KMS-11 (cell line): Measurements from ENCODE around the gene PFKFB1.

Experiments
- H2AFZ ChIP-seq: fragments of 200-600 bp; sonication (generic); 2 replicates; pipeline ENCODE4 v1.6.1; 2016; ENCODE audit warnings: antibody characterized with exemption, mixed run types, low read depth
- H3K27ac ChIP-seq: fragments of 200-600 bp; sonication (generic); 2 replicates; pipeline ENCODE4 v1.6.1; 2016; ENCODE audit warnings: mild to moderate bottlenecking, mixed run types
- H3K27me3 ChIP-seq: fragments of 200-600 bp; sonication (generic); 2 replicates; pipeline ENCODE4 v1.6.1; 2017; ENCODE audit warnings: mild to moderate bottlenecking, low read depth, mixed run types, moderate library complexity; ENCODE audit not compliant: insufficient read depth
- H3K36me3 ChIP-seq: fragments of 200-600 bp; sonication (generic); 2 replicates; pipeline ENCODE4 v1.6.1; 2017; ENCODE audit warnings: mild to moderate bottlenecking, mixed run types; ENCODE audit not compliant: insufficient read depth
- H3K4me1 ChIP-seq: fragments of 200-600 bp; sonication (generic); 2 replicates; pipeline ENCODE4 v1.6.1; 2016; ENCODE audit warnings: mild to moderate bottlenecking, low read depth, mixed run types; ENCODE audit not compliant: poor library complexity, severe bottlenecking
- H3K4me2 ChIP-seq: fragments of 200-600 bp; sonication (generic); 2 replicates; pipeline ENCODE4 v1.7.0; 2016; ENCODE audit warnings: mild to moderate bottlenecking, mixed run types
- H3K4me3 ChIP-seq: fragments of 200-600 bp; sonication (generic); IDR thresholded peaks from 2 replicates; pipeline ENCODE4 v1.6.1; 2017; ENCODE audit warnings: low read depth, low read length, mixed read lengths; ENCODE audit not compliant: insufficient read depth
- H3K79me2 ChIP-seq: fragments of 200-600 bp; sonication (generic); 2 replicates; pipeline ENCODE4 v1.6.1; 2016; ENCODE audit warnings: low read depth, mixed run types; ENCODE audit not compliant: insufficient read depth
- H3K9ac ChIP-seq: fragments of 200-600 bp; sonication (generic); 2 replicates; pipeline ENCODE4 v1.6.1; 2016; ENCODE audit warnings: mild to moderate bottlenecking, mixed run types
- H4K20me1 ChIP-seq: fragments of 200-600 bp; sonication (generic); 2 replicates; pipeline ENCODE4 v1.6.1; 2016; ENCODE audit warnings: mild to moderate bottlenecking, mixed run types; ENCODE audit not compliant: insufficient read depth
- TF ChIP-seq, protein P1 (sequence below): fragments of 200-600 bp; sonication (generic); conservative IDR thresholded peaks from 2 replicates; pipeline ENCODE4 v1.6.1; 2017; ENCODE audit warnings: low read depth, mild to moderate bottlenecking, antibody characterized with exemption, low read length, moderate library complexity, mixed read lengths

The PFKFB1 gene

GRCh38 chrX:54931107-54931506 lies 62.9 kb downstream of the PFKFB1 start:
- no peak overlapping the region for H3K9ac ChIP-seq
- TF ChIP-seq, protein P1, sequence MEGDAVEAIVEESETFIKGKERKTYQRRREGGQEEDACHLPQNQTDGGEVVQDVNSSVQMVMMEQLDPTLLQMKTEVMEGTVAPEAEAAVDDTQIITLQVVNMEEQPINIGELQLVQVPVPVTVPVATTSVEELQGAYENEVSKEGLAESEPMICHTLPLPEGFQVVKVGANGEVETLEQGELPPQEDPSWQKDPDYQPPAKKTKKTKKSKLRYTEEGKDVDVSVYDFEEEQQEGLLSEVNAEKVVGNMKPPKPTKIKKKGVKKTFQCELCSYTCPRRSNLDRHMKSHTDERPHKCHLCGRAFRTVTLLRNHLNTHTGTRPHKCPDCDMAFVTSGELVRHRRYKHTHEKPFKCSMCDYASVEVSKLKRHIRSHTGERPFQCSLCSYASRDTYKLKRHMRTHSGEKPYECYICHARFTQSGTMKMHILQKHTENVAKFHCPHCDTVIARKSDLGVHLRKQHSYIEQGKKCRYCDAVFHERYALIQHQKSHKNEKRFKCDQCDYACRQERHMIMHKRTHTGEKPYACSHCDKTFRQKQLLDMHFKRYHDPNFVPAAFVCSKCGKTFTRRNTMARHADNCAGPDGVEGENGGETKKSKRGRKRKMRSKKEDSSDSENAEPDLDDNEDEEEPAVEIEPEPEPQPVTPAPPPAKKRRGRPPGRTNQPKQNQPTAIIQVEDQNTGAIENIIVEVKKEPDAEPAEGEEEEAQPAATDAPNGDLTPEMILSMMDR = no peak
- H3K27me3 ChIP-seq = no peaks in the 10 kb centered on the region
- H3K27ac ChIP-seq = no peak overlapping the region
- no peaks in the 10 kb centered on the region for H3K4me1 ChIP-seq
- H2AFZ ChIP-seq = no peak overlapping the region
- no peak overlapping the region for H3K4me3 ChIP-seq
- H3K36me3 ChIP-seq = no peaks in the 10 kb centered on the region
- no peak overlapping the region for H3K4me2 ChIP-seq
- H4K20me1 ChIP-seq = no peaks in the 10 kb centered on the region
- no peaks in the 10 kb centered on the region for H3K79me2 ChIP-seq

DNA sequence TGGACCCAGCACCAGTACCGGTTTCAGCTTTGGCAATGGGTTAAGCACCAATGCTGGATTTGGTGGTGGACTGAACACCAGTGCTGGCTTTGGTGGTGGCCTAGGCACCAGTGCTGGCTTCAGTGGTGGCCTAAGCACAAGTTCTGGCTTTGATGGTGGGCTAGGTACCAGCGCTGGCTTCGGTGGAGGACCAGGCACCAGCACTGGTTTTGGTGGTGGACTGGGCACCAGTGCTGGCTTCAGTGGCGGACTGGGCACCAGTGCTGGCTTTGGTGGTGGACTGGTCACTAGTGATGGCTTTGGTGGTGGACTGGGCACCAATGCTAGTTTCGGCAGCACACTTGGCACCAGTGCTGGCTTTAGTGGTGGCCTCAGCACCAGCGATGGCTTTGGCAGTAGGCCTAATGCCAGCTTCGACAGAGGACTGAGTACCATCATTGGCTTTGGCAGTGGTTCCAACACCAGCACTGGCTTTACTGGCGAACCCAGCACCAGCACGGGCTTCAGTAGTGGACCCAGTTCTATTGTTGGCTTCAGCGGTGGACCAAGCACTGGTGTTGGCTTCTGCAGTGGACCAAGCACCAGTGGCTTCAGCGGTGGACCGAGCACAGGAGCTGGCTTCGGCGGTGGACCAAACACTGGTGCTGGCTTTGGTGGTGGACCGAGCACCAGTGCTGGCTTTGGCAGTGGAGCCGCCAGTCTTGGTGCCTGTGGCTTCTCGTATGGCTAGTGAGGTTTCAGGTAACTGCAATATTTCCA lies 63.5 kb downstream of the PFKFB1 start:
- H3K4me3 ChIP-seq = no peak overlapping the region
- no peaks in the 10 kb centered on the region for H3K4me1 ChIP-seq
- no peak overlapping the region for H3K4me2 ChIP-seq
- H3K36me3 ChIP-seq = no peaks in the 10 kb centered on the region
- H3K9ac ChIP-seq = no peak overlapping the region
- H3K27me3 ChIP-seq = no peaks in the 10 kb centered on the region
- TF ChIP-seq, protein P1 = no peak
- H3K27ac ChIP-seq = no peak overlapping the region
- H2AFZ ChIP-seq = no peak overlapping the region
- no peaks in the 10 kb centered on the region for H4K20me1 ChIP-seq
- H3K79me2 ChIP-seq = no peaks in the 10 kb centered on the region

GRCh38 chrX:54928876-54929275 lies 65.1 kb downstream of the PFKFB1 start:
- no peak overlapping the region for H3K4me3 ChIP-seq
- H3K4me2 ChIP-seq = no peak overlapping the region
- H3K36me3 ChIP-seq = no peaks in the 10 kb centered on the region
- no peak overlapping the region for H3K9ac ChIP-seq
- no peak overlapping the region for H3K27ac ChIP-seq
- H3K27me3 ChIP-seq = no peaks in the 10 kb centered on the region
- no peak overlapping the region for H2AFZ ChIP-seq
- H4K20me1 ChIP-seq = no peaks in the 10 kb centered on the region
- TF ChIP-seq, protein P1 = no peak
- H3K79me2 ChIP-seq = no peaks in the 10 kb centered on the region
- no peaks in the 10 kb centered on the region for H3K4me1 ChIP-seq

DNA sequence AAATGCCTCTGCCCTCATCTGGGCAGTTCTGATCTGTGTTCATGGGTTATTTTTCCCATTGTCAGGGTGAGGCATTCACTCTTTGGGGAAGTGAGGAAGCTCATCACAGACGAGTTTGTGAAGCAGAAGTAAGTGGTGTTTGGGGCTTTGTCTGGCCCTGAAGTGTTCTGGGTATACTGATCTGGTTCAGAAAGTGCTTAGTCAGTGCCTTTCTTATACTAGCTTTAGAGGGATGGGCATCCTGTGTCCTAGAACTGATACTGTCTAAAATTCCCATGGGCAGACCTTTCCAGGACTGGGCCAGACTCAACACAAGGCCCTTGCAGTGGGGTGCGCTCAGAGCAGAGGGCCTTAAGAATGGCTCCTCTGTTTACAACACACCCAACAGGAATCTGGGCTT lies 67.0 kb downstream of the PFKFB1 start:
- Histone ChIP-seq H3K4me1 (no peaks in the 10 kb centered on the region), H3K4me2 (no peak overlapping the region), H3K27ac (no peak overlapping the region), H3K36me3 (no peaks in the 10 kb centered on the region), H3K9ac (no peak overlapping the region), H3K4me3 (no peak overlapping the region), H4K20me1 (no peaks in the 10 kb centered on the region), H3K27me3 (no peaks in the 10 kb centered on the region), H2AFZ (no peak overlapping the region), H3K79me2 (no peaks in the 10 kb centered on the region)
- TF ChIP-seq, protein P1 = no peak
